CD8-positive, alpha-beta memory T cell (primary cell): Measurements from ENCODE around the gene SLC4A1. TPM values are rescaled to one million over a fixed set of nuclear protein-coding genes. Genes with fewer than 3 reads are reported as not detected.

Experiments
- CTCF ChIA-PET: fragments of 350-600 bp; sonication (Branson Sonifier 250); formaldehyde crosslinking; loops from one replicate; lab custom pipeline; 2021; ENCODE audit warnings: antibody characterized with exemption; lab: Charles Lee
- POLR2A ChIA-PET: fragments of 350-600 bp; sonication (Branson Sonifier 250); formaldehyde crosslinking; loops from one replicate; lab custom pipeline; 2021; ENCODE audit warnings: antibody characterized with exemption; lab: Charles Lee
- DNase-seq, 5 donors: peaks; one replicate each; pipeline versions ENCODE4 v3.0.0 to v3.0.0-alpha.2; 2020 to 2022; ENCODE audit warnings: mixed read lengths in 1 of 5
- H3K27ac ChIP-seq: one replicate; pipeline ENCODE4 v1.7.0; 2013; ENCODE audit warnings: low read depth, mild to moderate bottlenecking, low read length, moderate library complexity
- H3K27me3 ChIP-seq: 2 replicates; pipeline ENCODE4 v1.7.0; 2013; ENCODE audit warnings: low read length, mild to moderate bottlenecking; ENCODE audit not compliant: insufficient read depth, poor library complexity, severe bottlenecking
- H3K36me3 ChIP-seq: 2 replicates; pipeline ENCODE4 v1.7.0; 2013; ENCODE audit warnings: mild to moderate bottlenecking, low read length, moderate library complexity; ENCODE audit not compliant: insufficient read depth
- H3K4me1 ChIP-seq: 2 replicates; pipeline ENCODE4 v1.7.0; 2013; ENCODE audit warnings: mild to moderate bottlenecking, low read length, moderate library complexity; ENCODE audit not compliant: insufficient read depth
- H3K4me3 ChIP-seq: 2 replicates; pipeline ENCODE4 v1.7.0; 2013; ENCODE audit warnings: mild to moderate bottlenecking, low read length
- H3K9me3 ChIP-seq: 2 replicates; pipeline ENCODE4 v1.7.0; 2013; ENCODE audit warnings: mild to moderate bottlenecking, low read length
- H3K27ac Mint-ChIP-seq, 8 donors: one replicate each; pipeline ENCODE4 v1.8.0; 2020 to 2021; ENCODE audit warnings: mixed read lengths in 8 of 8, mild to moderate bottlenecking in 6 of 8, inconsistent platforms in 3 of 8, moderate library complexity in 3 of 8
- H3K27me3 Mint-ChIP-seq, 2 donors: one replicate each; pipeline ENCODE4 v1.8.0; 2020 to 2021; ENCODE audit warnings: mixed read lengths in 2 of 2, mild to moderate bottlenecking in 1 of 2, moderate library complexity in 1 of 2
- H3K36me3 Mint-ChIP-seq, 3 donors: one replicate each; pipeline ENCODE4 v1.8.0; 2020 to 2021; ENCODE audit warnings: mixed read lengths in 3 of 3, inconsistent platforms in 1 of 3, mild to moderate bottlenecking in 1 of 3
- H3K4me1 Mint-ChIP-seq, 3 donors: one replicate each; pipeline ENCODE4 v1.8.0; 2020 to 2021; ENCODE audit warnings: mixed read lengths in 3 of 3, inconsistent platforms in 1 of 3, mild to moderate bottlenecking in 1 of 3
- H3K4me3 Mint-ChIP-seq, 7 donors: one replicate each; pipeline ENCODE4 v1.8.0; 2020 to 2021; ENCODE audit warnings: mixed read lengths in 7 of 7, mild to moderate bottlenecking in 6 of 7, moderate library complexity in 4 of 7, inconsistent platforms in 2 of 7
- H3K9me3 Mint-ChIP-seq, 5 donors: one replicate each; pipeline ENCODE4 v1.8.0; 2020 to 2022; ENCODE audit warnings: mixed read lengths in 5 of 5, mild to moderate bottlenecking in 3 of 5, moderate library complexity in 2 of 5, inconsistent platforms in 1 of 5
- polyA plus RNA-seq: library from polyadenylated mRNA; unstranded; fragments of 300-500 nt; fragmentation: Illumina TruSeq; gene quantifications from one replicate; pipeline ENCODE4 v1.2.3, GENCODE V29; 2021
- total RNA-seq, 2 experiments: library from RNA; stranded (reverse); gene quantifications; one replicate each; pipeline ENCODE4 v1.2.3, GENCODE V29; 2021

The SLC4A1 gene
- total and polyA plus RNA-seq, 3 experiments from 2014 or later = not detected

GRCh38 chr17:44282264-44282663, 14.3 kb upstream of the SLC4A1 start:
- H3K4me1 Mint-ChIP-seq = peaks cover 9 to 13% (median 10%) of the 10 kb centered on the region in 3 donors
- no peaks in the 10 kb centered on the region for H3K27me3 ChIP-seq
- H3K9me3 ChIP-seq = no peaks in the 10 kb centered on the region
- H3K4me3 Mint-ChIP-seq = no peak overlapping the region
- no peak overlapping the region for H3K27ac ChIP-seq
- H3K27me3 Mint-ChIP-seq = no peaks in the 10 kb centered on the region
- no peaks in the 10 kb centered on the region for H3K36me3 Mint-ChIP-seq
- CTCF ChIA-PET = interaction anchor here (0.7 kb wide), 1 partner anchor 16 kb away, joined by 3 read pairs; no protein-coding TSS in a partner anchor
- H3K4me3 ChIP-seq = no peak overlapping the region
- no peaks in the 10 kb centered on the region for H3K36me3 ChIP-seq
- no peaks in the 10 kb centered on the region for H3K4me1 ChIP-seq
- POLR2A ChIA-PET = no interaction called here
- no peak overlapping the region for H3K27ac Mint-ChIP-seq
- no peaks in the 10 kb centered on the region for H3K9me3 Mint-ChIP-seq
- DNase-seq = no peak

DNA sequence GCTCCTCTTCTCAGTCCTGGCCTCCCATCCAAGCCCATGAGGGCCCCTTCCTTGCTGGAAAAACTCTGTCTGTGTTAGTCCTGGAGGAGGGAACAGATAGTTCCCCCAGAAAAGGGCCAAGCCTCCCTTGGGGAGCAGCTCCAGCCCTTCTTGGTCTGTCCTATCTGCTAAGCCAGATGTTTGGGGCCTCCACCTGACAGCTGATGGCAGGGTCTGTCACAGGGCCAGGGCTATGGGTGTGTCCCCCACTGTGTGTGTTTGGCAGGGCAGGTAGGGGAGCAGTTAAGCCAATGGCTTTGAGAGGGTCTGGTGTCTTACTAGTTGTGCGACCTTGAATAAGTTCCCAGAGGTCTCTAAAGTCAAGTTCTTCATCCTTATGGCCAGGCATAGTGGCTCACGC, 13.6 kb upstream of the SLC4A1 start:
- H3K27me3 ChIP-seq = no peaks in the 10 kb centered on the region
- H3K36me3 Mint-ChIP-seq = no peaks in the 10 kb centered on the region
- no peak overlapping the region for H3K27ac ChIP-seq
- no peaks in the 10 kb centered on the region for H3K36me3 ChIP-seq
- H3K9me3 Mint-ChIP-seq = no peaks in the 10 kb centered on the region
- DNase-seq = no peak
- H3K9me3 ChIP-seq = no peaks in the 10 kb centered on the region
- H3K27me3 Mint-ChIP-seq = no peaks in the 10 kb centered on the region
- POLR2A ChIA-PET = no interaction called here
- no peak overlapping the region for H3K4me3 ChIP-seq
- H3K4me1 Mint-ChIP-seq = peaks cover 9 to 13% (median 10%) of the 10 kb centered on the region in 3 donors
- H3K4me1 ChIP-seq = no peaks in the 10 kb centered on the region
- peak overlapping the region in 1 of 8 donors; percentile 36 for H3K27ac Mint-ChIP-seq
- CTCF ChIA-PET = interaction anchor here (0.7 to 0.9 kb wide), 2 partner anchors 16 to 60 kb away, joined by 3 read pairs; no protein-coding TSS in a partner anchor
- H3K4me3 Mint-ChIP-seq = no peak overlapping the region

DNA sequence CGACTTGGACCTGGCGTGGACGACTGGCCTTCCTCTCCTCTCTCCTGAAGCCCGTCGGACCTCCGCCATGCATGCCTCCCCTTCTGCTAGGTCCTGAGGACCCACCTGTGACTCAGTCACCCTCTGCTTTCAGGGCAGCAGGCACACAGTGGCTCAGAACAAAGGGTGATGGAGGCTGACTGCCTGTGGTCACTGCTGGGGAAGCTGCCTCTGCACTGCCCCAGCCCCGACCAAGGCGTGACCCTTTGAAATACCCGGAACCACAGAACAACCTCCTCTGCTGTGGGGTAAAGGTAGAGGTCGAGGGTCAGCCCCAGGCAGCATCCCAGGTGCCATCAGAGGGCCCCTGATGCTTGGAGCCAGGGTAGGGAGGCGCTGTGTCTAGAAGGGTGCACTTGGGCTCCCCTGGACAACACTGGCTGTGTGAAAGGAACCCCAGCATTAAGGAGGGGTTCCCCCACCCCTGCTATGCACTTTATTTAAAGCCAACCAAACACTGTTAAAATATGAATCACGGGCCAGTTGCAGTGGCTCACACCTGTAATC, 12.5 kb upstream of the SLC4A1 start:
- peaks cover 9 to 13% (median 10%) of the 10 kb centered on the region in 3 donors for H3K4me1 Mint-ChIP-seq
- ChIA-PET CTCF (no interaction called here), POLR2A (no interaction called here)
- no peaks in the 10 kb centered on the region for H3K9me3 ChIP-seq
- H3K36me3 ChIP-seq = no peaks in the 10 kb centered on the region
- no peak for DNase-seq
- H3K27ac Mint-ChIP-seq = peak overlapping the region in 2 of 8 donors; percentile 45 to 68
- H3K9me3 Mint-ChIP-seq = no peaks in the 10 kb centered on the region
- H3K27me3 Mint-ChIP-seq = no peaks in the 10 kb centered on the region
- H3K27me3 ChIP-seq = no peaks in the 10 kb centered on the region
- H3K4me3 Mint-ChIP-seq = peak overlapping the region in 1 of 7 donors; percentile 6
- H3K27ac ChIP-seq = peak overlapping the region; percentile 6
- H3K4me3 ChIP-seq = no peak overlapping the region
- H3K36me3 Mint-ChIP-seq = no peaks in the 10 kb centered on the region
- H3K4me1 ChIP-seq = no peaks in the 10 kb centered on the region

DNA sequence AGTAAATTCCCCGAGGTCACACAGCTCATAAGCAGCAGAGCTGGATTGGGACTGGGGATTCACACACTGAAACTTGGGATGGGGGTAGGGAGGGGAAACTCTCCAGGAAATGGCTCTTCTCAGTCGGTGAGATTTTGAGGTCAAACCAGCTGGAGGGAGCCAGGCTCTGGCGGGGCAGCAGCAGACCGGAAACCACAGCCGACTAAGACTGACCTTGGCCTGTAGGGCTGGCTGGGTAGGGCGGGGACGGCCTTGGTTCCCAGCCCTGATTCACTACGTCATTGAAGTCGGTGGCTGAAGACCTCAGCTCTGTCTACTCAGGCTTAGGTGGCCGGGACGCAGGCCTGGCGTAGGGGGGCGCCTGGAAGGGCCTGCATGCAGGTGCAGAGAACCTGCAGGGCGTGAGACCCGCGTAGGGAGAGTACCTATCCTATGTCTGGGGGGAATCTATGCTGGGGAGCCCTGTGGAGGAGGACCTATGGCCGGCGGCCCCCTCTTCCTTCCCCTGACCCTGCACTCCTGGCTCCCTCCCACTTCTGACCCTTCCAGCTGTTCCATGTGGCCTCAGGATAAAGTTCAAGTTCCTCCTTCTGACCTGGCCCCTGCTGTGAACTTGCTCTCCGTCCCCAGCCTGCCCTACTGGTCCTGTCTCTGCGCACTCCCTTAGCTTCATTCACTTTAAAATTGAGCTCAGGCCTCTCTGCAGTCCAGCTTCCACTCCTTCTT, 11.9 kb upstream of the SLC4A1 start:
- Mint-ChIP-seq H3K27ac (peak overlapping the region in 4 of 8 donors; percentile 17 to 82 (median 50)), H3K4me3 (peak overlapping the region in 2 of 7 donors; percentile 6 to 18)
- CTCF ChIA-PET = no interaction called here

DNA sequence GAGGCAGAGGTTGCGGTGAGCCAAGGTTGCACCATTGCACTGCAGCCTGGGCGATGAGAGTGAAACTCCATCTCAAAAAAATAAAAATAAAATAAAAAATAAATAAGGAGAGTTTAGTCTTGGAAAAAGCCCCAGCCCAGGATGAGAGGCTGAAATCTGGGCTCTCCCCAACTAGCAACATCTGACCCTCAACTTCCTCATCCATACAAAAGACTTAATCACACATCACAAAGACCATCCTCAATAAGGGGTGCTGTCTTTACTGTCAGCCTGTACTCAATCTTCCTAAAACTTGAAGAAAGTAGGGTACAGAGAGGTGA, 11.4 kb upstream of the SLC4A1 start:
- Histone ChIP-seq H3K9me3 (no peaks in the 10 kb centered on the region), H3K4me3 (no peak overlapping the region), H3K36me3 (no peaks in the 10 kb centered on the region), H3K4me1 (no peaks in the 10 kb centered on the region), H3K27ac (no peak overlapping the region), H3K27me3 (no peaks in the 10 kb centered on the region)
- ChIA-PET CTCF (no interaction called here), POLR2A (no interaction called here)
- no peaks in the 10 kb centered on the region for H3K36me3 Mint-ChIP-seq
- DNase-seq = no peak
- H3K9me3 Mint-ChIP-seq = no peaks in the 10 kb centered on the region
- H3K27ac Mint-ChIP-seq = peak overlapping the region in 2 of 8 donors; percentile 17 to 54
- H3K4me3 Mint-ChIP-seq = no peak overlapping the region
- peaks cover 0 to 3% of the 10 kb centered on the region in 2 donors for H3K27me3 Mint-ChIP-seq
- peaks cover 9 to 13% (median 10%) of the 10 kb centered on the region in 3 donors for H3K4me1 Mint-ChIP-seq

More for the DNA sequence above, 11.9 kb upstream of the SLC4A1 start:
- Histone ChIP-seq H3K27ac (peak overlapping the region; percentile 6), H3K9me3 (no peaks in the 10 kb centered on the region), H3K36me3 (no peaks in the 10 kb centered on the region), H3K4me3 (no peak overlapping the region), H3K4me1 (no peaks in the 10 kb centered on the region), H3K27me3 (no peaks in the 10 kb centered on the region)
- Mint-ChIP-seq H3K27me3 (peaks cover 0 to 3% of the 10 kb centered on the region in 2 donors), H3K36me3 (no peaks in the 10 kb centered on the region), H3K9me3 (no peaks in the 10 kb centered on the region), H3K4me1 (peaks cover 9 to 13% (median 10%) of the 10 kb centered on the region in 3 donors)
- peak in 2 of 5 donors; percentile 8 to 10 for DNase-seq
- POLR2A ChIA-PET = no interaction called here

- Mint-ChIP-seq H3K4me1 (peaks cover 9 to 13% (median 10%) of the 10 kb centered on the region in 3 donors), H3K4me3 (no peak overlapping the region), H3K9me3 (no peaks in the 10 kb centered on the region), H3K36me3 (no peaks in the 10 kb centered on the region), H3K27ac (peak overlapping the region in 1 of 8 donors; percentile 27), H3K27me3 (peaks cover 0 to 3% of the 10 kb centered on the region in 2 donors)
- H3K27ac ChIP-seq = no peak overlapping the region
- CTCF ChIA-PET = no interaction called here
- H3K4me1 ChIP-seq = no peaks in the 10 kb centered on the region
- H3K27me3 ChIP-seq = no peaks in the 10 kb centered on the region
- no peak for DNase-seq
- H3K9me3 ChIP-seq = no peaks in the 10 kb centered on the region
- H3K4me3 ChIP-seq = no peak overlapping the region
- POLR2A ChIA-PET = no interaction called here
- H3K36me3 ChIP-seq = no peaks in the 10 kb centered on the region
Observed at GRCh38 chr17:44277976-44278375, 10.0 kb upstream of the SLC4A1 start.

DNA sequence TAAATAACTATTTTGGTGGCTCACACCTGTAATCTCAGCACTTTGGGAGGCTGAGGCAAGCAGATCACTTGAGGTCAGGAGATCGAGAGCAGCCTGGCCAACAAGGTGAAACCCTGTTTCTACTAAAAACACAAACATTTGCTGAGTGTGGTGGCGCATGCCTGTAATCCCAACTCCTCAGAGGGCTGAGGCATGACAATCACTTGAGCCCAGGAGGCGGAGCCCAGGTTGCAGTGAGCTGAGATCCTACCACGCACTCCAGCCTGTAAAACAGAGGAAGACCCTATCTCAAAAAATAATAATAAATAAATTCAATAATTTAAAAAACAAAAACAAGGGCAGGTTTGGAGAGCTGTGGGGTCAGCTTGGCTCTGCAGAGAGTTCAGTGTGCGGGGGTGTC, 5.7 kb upstream of the SLC4A1 start:
- no peaks in the 10 kb centered on the region for H3K36me3 ChIP-seq
- H3K27me3 ChIP-seq = no peaks in the 10 kb centered on the region
- no peak for DNase-seq
- no peaks in the 10 kb centered on the region for H3K4me1 ChIP-seq
- no peak overlapping the region for H3K27ac ChIP-seq
- no peaks in the 10 kb centered on the region for H3K9me3 Mint-ChIP-seq
- H3K9me3 ChIP-seq = no peaks in the 10 kb centered on the region
- H3K36me3 Mint-ChIP-seq = no peaks in the 10 kb centered on the region
- no peak overlapping the region for H3K27ac Mint-ChIP-seq
- H3K27me3 Mint-ChIP-seq = peaks cover 0 to 9% of the 10 kb centered on the region in 2 donors
- H3K4me1 Mint-ChIP-seq = no peaks in the 10 kb centered on the region
- ChIA-PET POLR2A (no interaction called here), CTCF (interaction anchor here (1.4 kb wide), 1 partner anchor 14 kb away, joined by 3 read pairs; no protein-coding TSS in a partner anchor)
- no peak overlapping the region for H3K4me3 ChIP-seq
- H3K4me3 Mint-ChIP-seq = no peak overlapping the region

GRCh38 chr17:44272954-44273353, 5.0 kb upstream of the SLC4A1 start:
- POLR2A ChIA-PET = no interaction called here

More at GRCh38 chr17:44272954-44273353, 5.0 kb upstream of the SLC4A1 start:
- H3K36me3 Mint-ChIP-seq = no peaks in the 10 kb centered on the region
- no peak overlapping the region for H3K27ac ChIP-seq
- no peak for DNase-seq
- H3K4me1 Mint-ChIP-seq = no peaks in the 10 kb centered on the region
- no peaks in the 10 kb centered on the region for H3K9me3 Mint-ChIP-seq
- H3K27ac Mint-ChIP-seq = no peak overlapping the region
- no peak overlapping the region for H3K4me3 Mint-ChIP-seq
- H3K36me3 ChIP-seq = no peaks in the 10 kb centered on the region
- CTCF ChIA-PET = interaction anchor here (1.4 kb wide), 1 partner anchor 14 kb away, joined by 3 read pairs; no protein-coding TSS in a partner anchor
- no peaks in the 10 kb centered on the region for H3K27me3 ChIP-seq
- H3K27me3 Mint-ChIP-seq = peaks cover 0 to 9% of the 10 kb centered on the region in 2 donors
- H3K9me3 ChIP-seq = no peaks in the 10 kb centered on the region
- H3K4me1 ChIP-seq = no peaks in the 10 kb centered on the region
- no peak overlapping the region for H3K4me3 ChIP-seq
